ENCODE measurements around the gene ZNF784. TPM values are rescaled to one million over a fixed set of nuclear protein-coding genes. Genes with fewer than 3 reads are reported as not detected.

The ZNF784 gene
- total RNA-seq, 1 experiment from 2014 or later: 9.9 TPM

GRCh38 chr19:55640043-55640576, 15.7 kb upstream of the ZNF784 start (continued):
- TF ChIP-seq, protein P1, sequence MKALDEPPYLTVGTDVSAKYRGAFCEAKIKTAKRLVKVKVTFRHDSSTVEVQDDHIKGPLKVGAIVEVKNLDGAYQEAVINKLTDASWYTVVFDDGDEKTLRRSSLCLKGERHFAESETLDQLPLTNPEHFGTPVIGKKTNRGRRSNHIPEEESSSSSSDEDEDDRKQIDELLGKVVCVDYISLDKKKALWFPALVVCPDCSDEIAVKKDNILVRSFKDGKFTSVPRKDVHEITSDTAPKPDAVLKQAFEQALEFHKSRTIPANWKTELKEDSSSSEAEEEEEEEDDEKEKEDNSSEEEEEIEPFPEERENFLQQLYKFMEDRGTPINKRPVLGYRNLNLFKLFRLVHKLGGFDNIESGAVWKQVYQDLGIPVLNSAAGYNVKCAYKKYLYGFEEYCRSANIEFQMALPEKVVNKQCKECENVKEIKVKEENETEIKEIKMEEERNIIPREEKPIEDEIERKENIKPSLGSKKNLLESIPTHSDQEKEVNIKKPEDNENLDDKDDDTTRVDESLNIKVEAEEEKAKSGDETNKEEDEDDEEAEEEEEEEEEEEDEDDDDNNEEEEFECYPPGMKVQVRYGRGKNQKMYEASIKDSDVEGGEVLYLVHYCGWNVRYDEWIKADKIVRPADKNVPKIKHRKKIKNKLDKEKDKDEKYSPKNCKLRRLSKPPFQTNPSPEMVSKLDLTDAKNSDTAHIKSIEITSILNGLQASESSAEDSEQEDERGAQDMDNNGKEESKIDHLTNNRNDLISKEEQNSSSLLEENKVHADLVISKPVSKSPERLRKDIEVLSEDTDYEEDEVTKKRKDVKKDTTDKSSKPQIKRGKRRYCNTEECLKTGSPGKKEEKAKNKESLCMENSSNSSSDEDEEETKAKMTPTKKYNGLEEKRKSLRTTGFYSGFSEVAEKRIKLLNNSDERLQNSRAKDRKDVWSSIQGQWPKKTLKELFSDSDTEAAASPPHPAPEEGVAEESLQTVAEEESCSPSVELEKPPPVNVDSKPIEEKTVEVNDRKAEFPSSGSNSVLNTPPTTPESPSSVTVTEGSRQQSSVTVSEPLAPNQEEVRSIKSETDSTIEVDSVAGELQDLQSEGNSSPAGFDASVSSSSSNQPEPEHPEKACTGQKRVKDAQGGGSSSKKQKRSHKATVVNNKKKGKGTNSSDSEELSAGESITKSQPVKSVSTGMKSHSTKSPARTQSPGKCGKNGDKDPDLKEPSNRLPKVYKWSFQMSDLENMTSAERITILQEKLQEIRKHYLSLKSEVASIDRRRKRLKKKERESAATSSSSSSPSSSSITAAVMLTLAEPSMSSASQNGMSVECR (CRISPR knock-in tag; IDR thresholded peaks at IDR 0.05; ENCODE audit: borderline replicate concordance): peak; percentile 97
- no peak for TF ChIP-seq ZNF532 (CRISPR knock-in tag; IDR thresholded peaks at IDR 0.05; ENCODE audit: borderline replicate concordance)
- TF ChIP-seq HMGA2 (CRISPR knock-in tag; IDR thresholded peaks at IDR 0.05): no peak
- TF ChIP-seq JUN (CRISPR knock-in tag; IDR thresholded peaks at IDR 0.05): peak; percentile 94
- TF ChIP-seq EMX1 (CRISPR knock-in tag; IDR thresholded peaks at IDR 0.05): no peak
- TF ChIP-seq ZNF121 (CRISPR knock-in tag; IDR thresholded peaks at IDR 0.05): peak; percentile 72; the same call in 1 of the 2 replicates
- peak; percentile 67; the same call in 1 of the 2 replicates for TF ChIP-seq MYBL2 (CRISPR knock-in tag; IDR thresholded peaks at IDR 0.05)
- TF ChIP-seq, protein P2, sequence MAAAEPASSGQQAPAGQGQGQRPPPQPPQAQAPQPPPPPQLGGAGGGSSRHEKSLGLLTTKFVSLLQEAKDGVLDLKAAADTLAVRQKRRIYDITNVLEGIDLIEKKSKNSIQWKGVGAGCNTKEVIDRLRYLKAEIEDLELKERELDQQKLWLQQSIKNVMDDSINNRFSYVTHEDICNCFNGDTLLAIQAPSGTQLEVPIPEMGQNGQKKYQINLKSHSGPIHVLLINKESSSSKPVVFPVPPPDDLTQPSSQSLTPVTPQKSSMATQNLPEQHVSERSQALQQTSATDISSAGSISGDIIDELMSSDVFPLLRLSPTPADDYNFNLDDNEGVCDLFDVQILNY (CRISPR knock-in tag; IDR thresholded peaks at IDR 0.05): peak; percentile 50; the same call in 1 of the 2 replicates
- peak; percentile 95 for TF ChIP-seq NFE2L1 (CRISPR knock-in tag; IDR thresholded peaks at IDR 0.05)
- peak; percentile 86 for TF ChIP-seq USF1 (CRISPR knock-in tag; IDR thresholded peaks at IDR 0.05)
- no peak for TF ChIP-seq STAT6 (CRISPR knock-in tag; conservative IDR thresholded peaks at IDR 0.05; ENCODE audit: low read depth)
- TF ChIP-seq E2F4 (CRISPR knock-in tag; IDR thresholded peaks at IDR 0.05; ENCODE audit: borderline replicate concordance, low read depth): peak; percentile 77
- TF ChIP-seq, protein P3, sequence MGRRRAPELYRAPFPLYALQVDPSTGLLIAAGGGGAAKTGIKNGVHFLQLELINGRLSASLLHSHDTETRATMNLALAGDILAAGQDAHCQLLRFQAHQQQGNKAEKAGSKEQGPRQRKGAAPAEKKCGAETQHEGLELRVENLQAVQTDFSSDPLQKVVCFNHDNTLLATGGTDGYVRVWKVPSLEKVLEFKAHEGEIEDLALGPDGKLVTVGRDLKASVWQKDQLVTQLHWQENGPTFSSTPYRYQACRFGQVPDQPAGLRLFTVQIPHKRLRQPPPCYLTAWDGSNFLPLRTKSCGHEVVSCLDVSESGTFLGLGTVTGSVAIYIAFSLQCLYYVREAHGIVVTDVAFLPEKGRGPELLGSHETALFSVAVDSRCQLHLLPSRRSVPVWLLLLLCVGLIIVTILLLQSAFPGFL (CRISPR knock-in tag; IDR thresholded peaks at IDR 0.05; ENCODE audit: borderline replicate concordance): no peak
- TF ChIP-seq SMAD3 (CRISPR knock-in tag; IDR thresholded peaks at IDR 0.05; ENCODE audit: borderline replicate concordance): peak; percentile 95
- peak; percentile 81; the same call in 1 of the 2 replicates for TF ChIP-seq NR2C2 (CRISPR knock-in tag; IDR thresholded peaks at IDR 0.05)
- TF ChIP-seq, protein P4, sequence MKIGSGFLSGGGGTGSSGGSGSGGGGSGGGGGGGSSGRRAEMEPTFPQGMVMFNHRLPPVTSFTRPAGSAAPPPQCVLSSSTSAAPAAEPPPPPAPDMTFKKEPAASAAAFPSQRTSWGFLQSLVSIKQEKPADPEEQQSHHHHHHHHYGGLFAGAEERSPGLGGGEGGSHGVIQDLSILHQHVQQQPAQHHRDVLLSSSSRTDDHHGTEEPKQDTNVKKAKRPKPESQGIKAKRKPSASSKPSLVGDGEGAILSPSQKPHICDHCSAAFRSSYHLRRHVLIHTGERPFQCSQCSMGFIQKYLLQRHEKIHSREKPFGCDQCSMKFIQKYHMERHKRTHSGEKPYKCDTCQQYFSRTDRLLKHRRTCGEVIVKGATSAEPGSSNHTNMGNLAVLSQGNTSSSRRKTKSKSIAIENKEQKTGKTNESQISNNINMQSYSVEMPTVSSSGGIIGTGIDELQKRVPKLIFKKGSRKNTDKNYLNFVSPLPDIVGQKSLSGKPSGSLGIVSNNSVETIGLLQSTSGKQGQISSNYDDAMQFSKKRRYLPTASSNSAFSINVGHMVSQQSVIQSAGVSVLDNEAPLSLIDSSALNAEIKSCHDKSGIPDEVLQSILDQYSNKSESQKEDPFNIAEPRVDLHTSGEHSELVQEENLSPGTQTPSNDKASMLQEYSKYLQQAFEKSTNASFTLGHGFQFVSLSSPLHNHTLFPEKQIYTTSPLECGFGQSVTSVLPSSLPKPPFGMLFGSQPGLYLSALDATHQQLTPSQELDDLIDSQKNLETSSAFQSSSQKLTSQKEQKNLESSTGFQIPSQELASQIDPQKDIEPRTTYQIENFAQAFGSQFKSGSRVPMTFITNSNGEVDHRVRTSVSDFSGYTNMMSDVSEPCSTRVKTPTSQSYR (CRISPR knock-in tag; IDR thresholded peaks at IDR 0.05): peak; percentile 83; the same call in 1 of the 2 replicates
- TF ChIP-seq IRF2 (CRISPR knock-in tag; IDR thresholded peaks at IDR 0.05; ENCODE audit: borderline replicate concordance, low read depth): 0 out of 2 replicates have a peak, but pooled peaks have one; percentile 78
- TF ChIP-seq, protein P5, sequence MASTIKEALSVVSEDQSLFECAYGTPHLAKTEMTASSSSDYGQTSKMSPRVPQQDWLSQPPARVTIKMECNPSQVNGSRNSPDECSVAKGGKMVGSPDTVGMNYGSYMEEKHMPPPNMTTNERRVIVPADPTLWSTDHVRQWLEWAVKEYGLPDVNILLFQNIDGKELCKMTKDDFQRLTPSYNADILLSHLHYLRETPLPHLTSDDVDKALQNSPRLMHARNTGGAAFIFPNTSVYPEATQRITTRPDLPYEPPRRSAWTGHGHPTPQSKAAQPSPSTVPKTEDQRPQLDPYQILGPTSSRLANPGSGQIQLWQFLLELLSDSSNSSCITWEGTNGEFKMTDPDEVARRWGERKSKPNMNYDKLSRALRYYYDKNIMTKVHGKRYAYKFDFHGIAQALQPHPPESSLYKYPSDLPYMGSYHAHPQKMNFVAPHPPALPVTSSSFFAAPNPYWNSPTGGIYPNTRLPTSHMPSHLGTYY (CRISPR knock-in tag; IDR thresholded peaks at IDR 0.05): no peak
